Fibroblast of the conjunctiva (primary cell): ENCODE measurements around the gene CCDC183.
"Not testable (repeated sequence)": the region's sequence is repeated elsewhere in the genome, so short reads cannot be mapped to it uniquely, and the experiment has no call there.

ENCODE experiments used
- DNase-seq: peaks from one replicate; pipeline ENCODE4 v3.0.0-alpha.2; 2010; ENCODE audit warnings: low read depth

CCDC183 gene

GRCh38 chr9:136760834-136761544 is 35.1 kb upstream of the CCDC183 start:
- peak; percentile 35 for DNase-seq

DNA sequence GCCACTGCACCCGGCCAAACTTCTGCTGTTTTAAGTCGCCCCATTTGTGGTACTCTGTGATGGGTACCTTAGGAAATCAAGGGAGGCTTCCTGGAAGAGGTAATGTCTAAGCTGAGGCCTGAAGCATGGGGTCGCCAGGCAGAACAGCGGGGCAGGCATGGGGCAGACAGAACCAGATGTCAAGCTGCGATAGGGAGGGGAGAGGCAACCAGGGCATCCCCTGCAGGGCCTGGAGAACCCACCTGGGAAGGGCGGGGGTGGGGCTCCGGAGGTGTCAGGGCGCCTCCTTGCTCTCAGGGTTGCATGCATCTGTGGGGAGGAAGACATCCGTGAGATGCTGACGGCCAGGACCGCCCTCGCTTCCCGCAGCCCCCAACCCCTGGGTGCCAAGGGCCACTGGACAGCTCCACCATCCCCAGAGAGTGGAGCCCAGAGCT is 34.6 kb upstream of the CCDC183 start:
- no peak for DNase-seq

DNA sequence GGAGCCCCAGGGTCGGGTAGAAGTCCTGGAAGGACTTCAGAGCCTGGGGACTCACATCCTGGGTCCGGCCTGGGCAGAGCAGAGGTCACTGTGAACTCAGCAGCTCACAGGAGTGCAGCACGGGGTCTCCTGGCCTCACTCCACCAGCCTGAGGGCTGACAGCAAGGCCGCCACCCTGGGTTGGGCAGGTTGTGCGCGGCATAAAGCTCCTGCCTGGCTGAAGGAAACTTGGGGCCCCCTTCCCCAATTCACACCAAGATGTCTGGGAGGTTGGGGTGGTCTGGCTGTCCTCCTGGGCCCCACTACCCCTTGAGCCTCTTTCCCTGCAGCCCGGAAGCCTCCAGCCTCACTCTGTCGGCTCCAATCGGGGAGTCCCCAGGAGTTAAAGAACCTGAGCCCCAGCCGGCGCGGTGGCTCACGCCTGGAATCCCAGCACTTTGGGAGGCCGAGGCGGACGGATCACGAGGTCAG is 33.9 kb upstream of the CCDC183 start:
- DNase-seq: no peak

DNA sequence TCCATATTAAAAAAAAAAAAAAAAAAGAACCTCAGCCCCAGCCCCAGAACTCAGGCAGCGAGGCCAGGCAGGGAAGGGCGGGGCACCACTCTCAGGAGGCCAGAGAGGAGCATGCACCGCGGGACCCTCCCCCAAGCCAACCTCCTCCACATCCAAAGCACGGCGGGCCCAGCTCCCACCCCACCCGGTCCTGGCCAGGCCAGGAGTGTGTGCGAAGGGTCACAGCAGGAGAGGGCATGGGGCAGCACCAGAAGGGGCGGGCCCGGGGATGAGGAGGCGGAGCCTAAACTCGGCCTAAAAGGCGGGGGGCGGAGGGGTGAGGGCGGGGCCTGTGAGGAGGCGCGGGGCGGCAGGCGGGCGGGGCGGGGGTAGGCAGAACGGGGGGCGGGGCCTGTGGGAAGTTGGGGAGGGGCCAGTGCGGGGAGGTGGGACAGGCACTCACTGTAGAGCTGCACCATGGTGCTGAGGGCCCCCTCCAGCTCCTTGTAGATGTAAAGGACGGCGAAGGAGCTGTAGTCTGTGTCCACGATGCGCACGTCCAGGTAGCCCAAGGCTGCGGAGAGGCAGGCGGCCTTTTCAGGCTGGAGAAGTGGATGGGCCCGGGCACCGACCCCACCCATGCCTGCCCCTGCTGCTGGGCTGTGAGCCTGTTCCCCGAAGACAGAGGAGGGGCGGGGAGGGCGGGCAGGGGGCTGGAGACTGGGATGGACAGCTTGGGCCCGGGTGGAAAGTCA is 33.1 kb upstream of the CCDC183 start:
- DNase-seq: no peak

DNA sequence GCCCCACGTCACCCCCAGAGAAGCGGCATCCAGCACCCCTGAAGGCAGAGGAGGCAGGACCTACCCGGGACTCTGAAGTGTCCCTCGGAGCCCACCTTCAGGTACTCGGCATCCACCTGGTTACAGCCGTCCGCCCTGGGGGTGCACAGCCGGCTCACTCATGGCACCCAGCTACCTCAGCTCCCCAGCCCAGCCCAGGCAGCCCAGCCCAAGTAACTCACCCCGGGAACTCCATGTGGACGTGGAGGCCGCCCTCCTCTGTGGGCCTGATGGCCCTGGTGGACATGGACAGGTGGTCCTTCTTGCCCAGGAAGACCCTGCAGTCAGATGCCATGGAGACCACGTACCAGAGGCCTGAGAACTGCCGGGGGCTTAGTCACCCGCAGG is 32.5 kb upstream of the CCDC183 start:
- no peak for DNase-seq

DNA sequence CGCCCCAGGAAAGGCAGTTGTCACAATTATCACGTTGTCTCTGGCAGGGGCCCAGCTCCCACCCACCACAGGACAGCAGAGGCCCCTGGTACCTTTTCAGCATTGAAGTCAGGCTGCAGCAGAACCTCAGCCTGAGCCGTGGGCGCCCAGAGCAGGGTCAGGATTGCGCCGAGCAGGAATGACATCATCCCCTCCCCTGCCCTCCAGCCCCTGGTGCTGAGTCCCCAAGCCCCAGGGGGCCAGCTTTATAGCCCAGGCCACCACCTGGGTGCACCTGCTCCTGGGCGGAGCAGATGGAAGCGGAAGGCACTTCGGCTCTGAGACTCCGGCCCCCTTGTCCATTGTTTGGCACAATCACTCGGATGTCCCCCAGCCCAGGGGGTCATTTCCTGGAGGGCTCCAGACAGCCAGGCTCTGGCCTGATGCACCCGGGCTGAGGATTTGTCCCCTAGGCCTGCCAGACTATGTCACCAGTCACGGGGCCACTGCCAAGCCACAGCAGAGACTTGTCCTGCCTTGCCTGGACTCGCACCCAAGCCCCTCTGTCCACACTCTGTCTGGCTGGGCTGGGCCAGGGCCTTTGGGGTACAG is 31.7 kb upstream of the CCDC183 start, which contains the start of gene LCN15:
TSS of gene LCN15 (minus strand) at position 218 of the 591 bp plus-strand sequence. CDS start at position 188, 30 bp downstream.
- DNase-seq: no peak

DNA sequence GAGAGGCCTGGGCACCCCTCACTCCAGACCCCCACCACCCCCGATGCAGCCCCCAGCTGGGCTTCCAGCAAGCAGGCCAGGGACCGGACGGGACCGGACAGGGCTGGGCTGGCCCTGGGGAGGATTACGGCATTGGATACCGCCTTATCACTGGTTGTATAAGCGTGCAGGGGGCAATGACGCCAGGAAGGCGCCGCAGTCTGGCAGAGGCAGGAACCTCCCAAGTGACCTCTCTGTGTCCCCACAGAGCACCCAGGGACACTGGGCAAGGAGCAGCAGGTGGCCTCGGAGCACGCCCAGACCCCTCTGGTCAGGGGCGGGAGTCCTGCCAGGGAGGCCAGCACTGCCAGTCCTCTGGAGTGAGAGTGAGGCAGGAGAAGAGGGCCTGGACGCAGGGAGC is 31.1 kb upstream of the CCDC183 start:
- no peak for DNase-seq

GRCh38 chr9:136765745-136766409 is 30.3 kb upstream of the CCDC183 start:
- not testable (repeated sequence) for DNase-seq

- DNase-seq: not testable (repeated sequence)
Observed at GRCh38 chr9:136766410-136767120, 29.6 kb upstream of the CCDC183 start.

DNA sequence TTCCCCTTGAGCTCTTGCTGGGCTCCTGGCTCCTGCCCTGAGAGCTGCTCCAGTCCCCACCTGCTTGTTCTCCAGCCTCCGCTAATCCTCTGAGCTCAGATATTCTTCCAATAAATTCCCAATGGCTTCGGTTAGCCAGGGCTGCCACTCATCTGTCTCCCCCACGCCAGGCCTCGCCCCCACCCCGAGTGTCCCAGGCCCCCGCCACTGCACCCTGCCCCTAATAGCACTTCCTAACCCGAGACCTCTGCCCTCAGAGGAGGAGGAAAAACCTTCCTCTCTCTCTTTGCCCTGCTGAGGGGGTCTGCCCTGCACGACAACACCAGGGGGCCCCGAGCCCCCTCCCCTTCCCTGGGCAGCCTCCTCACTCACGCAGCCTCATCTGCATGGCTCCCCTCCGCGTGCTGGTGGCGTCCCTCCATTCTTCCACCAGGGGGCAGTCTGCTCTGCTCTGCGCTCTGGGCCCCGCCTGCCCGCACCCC is 26.4 kb upstream of the CCDC183 start:
- no peak for DNase-seq

DNA sequence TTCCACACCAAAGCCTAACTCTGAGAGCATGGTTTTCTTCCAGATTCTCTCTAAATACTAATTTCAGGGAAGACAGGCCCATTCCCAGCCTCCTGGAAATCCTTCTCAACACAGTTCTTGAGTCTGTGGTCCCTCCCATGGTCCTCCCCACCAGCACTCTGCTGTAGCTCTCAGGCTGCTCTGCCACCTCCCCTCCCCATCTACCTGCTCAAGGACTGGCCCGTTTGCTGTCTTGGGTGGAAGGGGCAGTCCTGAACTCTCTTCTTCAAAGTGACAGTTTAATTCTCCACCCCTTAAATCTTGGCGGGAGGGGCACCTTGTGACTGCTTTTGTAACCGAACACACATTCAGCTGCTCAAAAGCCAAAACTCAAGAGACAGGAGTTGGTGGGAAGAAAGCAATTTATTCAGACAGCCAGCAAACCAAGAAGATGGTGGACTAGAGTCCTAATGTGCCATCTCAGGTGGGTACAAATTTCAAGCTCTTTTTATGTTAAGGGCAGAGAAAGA is 24.2 kb upstream of the CCDC183 start:
- DNase-seq: no peak

- DNase-seq: no peak
Observed at GRCh38 chr9:136773386-136774044, 22.6 kb upstream of the CCDC183 start.

- DNase-seq: no peak
Observed at GRCh38 chr9:136774416-136775045, 21.6 kb upstream of the CCDC183 start.

DNA sequence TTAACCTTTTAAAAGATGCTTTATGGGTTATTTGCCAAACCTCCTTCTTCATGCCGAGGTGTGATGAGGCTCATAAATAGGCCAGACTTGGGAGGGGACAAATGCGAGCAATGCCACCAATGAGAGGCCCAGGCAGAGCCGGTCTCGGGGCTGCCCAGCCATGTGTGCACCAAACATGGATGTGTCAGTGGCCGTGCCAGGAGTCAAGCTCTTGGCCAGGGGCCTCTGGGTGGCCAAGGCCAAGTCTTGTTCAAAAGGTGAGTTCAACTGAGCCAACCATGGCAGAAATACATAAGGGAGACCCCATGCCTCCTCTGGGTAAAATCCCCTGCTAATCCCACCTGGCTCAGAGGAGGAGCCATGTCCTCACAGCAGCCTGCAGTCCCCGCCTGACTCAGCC is 20.9 kb upstream of the CCDC183 start:
- no peak for DNase-seq

DNA sequence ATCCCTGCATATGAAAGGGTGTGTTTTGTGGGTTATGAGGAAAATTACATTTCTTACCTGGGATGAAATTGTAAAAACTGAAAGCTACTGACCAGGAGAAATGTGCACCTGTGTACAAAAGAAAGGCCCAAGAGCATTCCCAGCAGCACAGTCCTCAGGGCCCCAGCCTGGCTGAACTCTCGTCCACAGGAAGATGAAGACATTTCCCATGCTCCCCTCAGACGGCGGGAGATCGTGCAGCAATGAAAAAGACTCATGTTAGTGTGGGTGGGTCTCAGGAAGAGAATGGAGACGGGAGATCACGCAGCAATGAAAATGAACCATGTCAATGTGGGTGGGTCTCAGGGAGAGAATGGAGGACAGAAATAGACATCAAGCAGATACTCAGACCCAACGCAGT is 19.2 kb upstream of the CCDC183 start:
- DNase-seq: no peak

GRCh38 chr9:136777359-136777758 is 18.8 kb upstream of the CCDC183 start:
- no peak for DNase-seq

- no peak for DNase-seq
Observed at GRCh38 chr9:136779808-136780207, 16.3 kb upstream of the CCDC183 start.

- no peak for DNase-seq
Observed at GRCh38 chr9:136782452-136782851, 13.7 kb upstream of the CCDC183 start.

DNA sequence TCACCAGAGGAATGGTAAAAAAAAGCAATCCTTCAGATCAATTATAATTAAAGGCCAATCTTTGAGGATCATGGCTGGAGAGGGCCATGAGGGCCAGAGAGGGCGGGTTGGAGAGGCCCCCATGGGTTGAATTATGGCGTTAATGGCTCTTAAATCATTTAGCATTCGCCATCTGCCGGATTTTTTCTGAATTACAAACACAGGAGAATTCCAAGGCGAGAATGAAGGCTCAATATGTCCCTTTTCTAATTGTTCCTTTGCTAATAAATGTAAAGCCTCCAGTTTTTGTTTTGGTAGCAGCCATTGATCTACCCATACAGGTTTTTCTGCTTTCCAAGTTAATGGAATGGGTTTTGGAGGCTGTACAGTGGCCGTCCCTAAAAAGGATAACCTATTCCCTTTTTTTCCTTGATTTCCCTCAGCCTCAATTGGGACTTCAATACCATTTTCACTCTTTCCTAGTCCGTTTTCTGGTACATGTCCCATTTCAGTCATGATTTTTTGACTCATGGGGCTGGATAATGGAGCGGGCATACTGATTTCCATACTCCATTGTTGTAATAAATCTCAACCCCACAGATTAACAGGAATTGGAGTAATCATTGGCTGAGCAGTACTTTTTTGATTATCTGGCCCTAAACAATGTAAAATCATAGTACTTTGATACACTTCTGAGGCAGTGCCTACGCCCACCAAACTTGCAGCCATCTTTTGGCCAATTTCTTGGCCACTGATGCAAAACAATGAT is 11.7 kb upstream of the CCDC183 start:
- DNase-seq: no peak

DNA sequence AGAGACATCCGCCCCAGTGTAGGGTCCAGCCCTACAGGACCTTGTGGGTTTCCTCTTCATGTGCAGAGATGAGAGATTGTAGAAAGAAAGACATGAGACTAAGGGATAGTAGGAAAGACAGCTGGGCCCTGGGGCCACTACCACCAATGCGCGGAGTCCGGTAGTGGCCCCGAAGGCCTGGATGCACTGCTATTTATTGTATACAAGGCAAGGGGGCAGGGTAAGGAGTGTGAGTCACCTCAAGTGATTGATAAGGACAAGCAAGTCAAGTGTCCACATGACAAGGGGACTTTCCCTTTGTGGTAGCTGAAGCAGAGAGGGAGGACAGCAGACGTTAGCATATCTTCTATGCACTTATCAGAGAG is 11.2 kb upstream of the CCDC183 start:
- DNase-seq: no peak
